GM12874 (cell line): ENCODE results near the gene AGTPBP1.

Experiments
- CTCF ChIP-seq: IDR thresholded peaks from 2 replicates; pipeline ENCODE4 v1.5.1; 2011; ENCODE audit warnings: low read depth, mild to moderate bottlenecking, control low read depth, low read length, moderate library complexity; ENCODE audit not compliant: insufficient read depth

Gene AGTPBP1

GRCh38 chr9:85702726-85703289 lies 38.9 kb downstream of the AGTPBP1 start:
- TF ChIP-seq CTCF: no peak

- no peak for TF ChIP-seq CTCF
Measured at GRCh38 chr9:85702191-85702590, 39.6 kb downstream of the AGTPBP1 start.

GRCh38 chr9:85700330-85700729 lies 41.4 kb downstream of the AGTPBP1 start:
- no peak for TF ChIP-seq CTCF

GRCh38 chr9:85688361-85688760 lies 53.4 kb downstream of the AGTPBP1 start:
- TF ChIP-seq CTCF: no peak

- no peak for TF ChIP-seq CTCF
Measured at GRCh38 chr9:85685081-85685480, 56.7 kb downstream of the AGTPBP1 start.

GRCh38 chr9:85676790-85677189 lies 65.0 kb downstream of the AGTPBP1 start:
- TF ChIP-seq CTCF: no peak

- TF ChIP-seq CTCF: no peak
Measured at GRCh38 chr9:85667374-85667773, 74.4 kb downstream of the AGTPBP1 start.
